Measurements from ENCODE around the gene ATP8A2. TPM values are rescaled to one million over a fixed set of nuclear protein-coding genes. Genes with fewer than 3 reads are reported as not detected.
"Not testable (repeated sequence)": the region's sequence is repeated elsewhere in the genome, so short reads cannot be mapped to it uniquely, and the experiment has no call there.

Gene ATP8A2
- total RNA-seq, 1 donor from 2014 or later, result 2.1 TPM

DNA sequence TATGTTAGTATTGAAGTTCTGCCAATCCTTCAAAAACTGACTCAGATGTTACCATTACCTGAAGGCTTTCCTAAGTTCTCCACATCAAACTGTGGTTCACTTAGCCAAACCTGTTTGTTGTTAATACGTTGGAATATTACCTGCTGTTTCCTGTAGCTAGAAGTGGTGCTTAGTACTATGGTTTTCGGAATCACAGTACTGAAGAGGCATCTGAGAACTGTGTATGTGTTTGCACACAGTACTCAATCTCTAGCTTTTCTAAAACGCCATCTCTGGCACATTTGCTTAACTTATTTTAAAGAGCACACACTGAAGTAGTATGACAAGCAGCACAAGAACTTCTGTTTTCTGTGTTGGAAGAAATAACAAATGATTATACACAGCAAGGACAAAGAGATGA is 431.9 kb downstream of the ATP8A2 start:
- Histone ChIP-seq H3K36me3 (ENCODE audit: control insufficient read depth in 3 of 3, insufficient read depth in 3 of 3, low read length in 3 of 3) (no peaks in the 10 kb centered on the region), H3K4me3 (ENCODE audit: low read length in 3 of 3) (no peak overlapping the region), H3K9me3 (ENCODE audit: control insufficient read depth in 3 of 3, low read length in 3 of 3) (no peaks in the 10 kb centered on the region), H3K27me3 (ENCODE audit: control insufficient read depth in 3 of 3, insufficient read depth in 3 of 3, low read length in 3 of 3) (no peaks in the 10 kb centered on the region), H3K4me1 (ENCODE audit: control insufficient read depth in 3 of 3, insufficient read depth in 3 of 3, low read length in 3 of 3) (peaks cover 4 to 8% (median 4%) of the 10 kb centered on the region in 3 donors), H3K27ac (ENCODE audit: low read depth, low read length) (no peak overlapping the region), H3K9ac (ENCODE audit: low read depth in 1 of 3, low read length in 3 of 3) (no peak overlapping the region)

DNA sequence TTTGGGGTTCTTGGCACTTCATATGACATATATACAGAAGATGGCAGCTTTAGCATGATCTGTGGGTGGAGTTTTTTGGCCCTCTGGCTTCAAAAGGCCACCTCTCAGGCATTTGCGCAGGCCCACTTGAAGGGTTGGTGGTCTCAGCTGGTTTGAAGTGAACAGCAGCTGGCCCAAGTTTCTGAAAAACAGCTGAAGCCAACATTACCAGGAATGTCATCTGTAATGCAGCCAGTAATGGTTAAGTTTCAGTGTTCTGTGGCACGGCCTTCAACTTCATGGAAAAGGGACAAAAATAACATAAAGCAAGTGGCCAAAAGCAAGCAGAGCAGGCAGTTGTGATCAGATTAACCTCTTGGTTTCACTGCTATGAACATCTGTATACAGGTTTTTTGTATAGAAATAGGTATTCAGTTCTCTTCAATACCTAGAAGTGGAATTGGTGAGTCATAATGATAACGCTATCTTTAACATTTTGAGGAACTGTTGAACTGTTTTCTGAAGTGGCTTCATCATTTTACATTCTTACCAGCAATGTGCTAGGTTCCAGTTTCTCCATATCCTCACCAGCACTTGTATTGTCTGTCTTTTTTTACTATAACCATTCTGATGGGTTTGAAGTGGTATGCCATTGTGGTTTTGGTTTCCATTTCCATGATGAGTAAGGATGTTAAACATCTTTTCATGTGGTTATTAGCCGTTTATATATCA is 434.6 kb downstream of the ATP8A2 start:
- H3K4me3 ChIP-seq (ENCODE audit: low read length in 3 of 3), result no peak overlapping the region
- H3K9ac ChIP-seq (ENCODE audit: low read depth in 1 of 3, low read length in 3 of 3), result no peak overlapping the region
- H3K27me3 ChIP-seq (ENCODE audit: control insufficient read depth in 3 of 3, insufficient read depth in 3 of 3, low read length in 3 of 3), result no peaks in the 10 kb centered on the region
- peaks cover 4 to 8% (median 4%) of the 10 kb centered on the region in 3 donors for H3K4me1 ChIP-seq (ENCODE audit: control insufficient read depth in 3 of 3, insufficient read depth in 3 of 3, low read length in 3 of 3)
- H3K9me3 ChIP-seq (ENCODE audit: control insufficient read depth in 3 of 3, low read length in 3 of 3), result no peaks in the 10 kb centered on the region
- no peaks in the 10 kb centered on the region for H3K36me3 ChIP-seq (ENCODE audit: control insufficient read depth in 3 of 3, insufficient read depth in 3 of 3, low read length in 3 of 3)
- no peak overlapping the region for H3K27ac ChIP-seq (ENCODE audit: low read depth, low read length)

DNA sequence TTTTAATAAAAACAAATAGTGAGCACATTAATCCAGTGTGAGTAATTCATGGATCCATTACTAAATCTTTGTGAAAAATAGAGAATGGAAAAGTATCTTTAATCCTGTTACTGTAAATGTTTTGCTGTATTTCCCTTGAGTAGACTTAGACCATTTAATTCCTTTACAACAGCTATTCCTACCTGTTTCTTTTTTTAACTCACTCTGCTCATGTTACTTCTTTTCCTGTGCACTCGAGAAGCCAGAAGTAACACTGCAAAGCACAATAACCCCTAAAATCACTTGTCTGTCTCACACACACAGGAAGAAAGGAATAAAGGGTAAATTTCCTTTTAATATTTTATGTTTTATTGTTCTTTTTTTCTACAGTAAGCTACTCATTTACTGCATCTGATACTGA is 435.8 kb downstream of the ATP8A2 start:
- Histone ChIP-seq H3K9me3 (ENCODE audit: control insufficient read depth in 3 of 3, low read length in 3 of 3) (peaks cover 0 to 2% (median 2%) of the 10 kb centered on the region in 3 donors), H3K27me3 (ENCODE audit: control insufficient read depth in 3 of 3, insufficient read depth in 3 of 3, low read length in 3 of 3) (no peaks in the 10 kb centered on the region), H3K9ac (ENCODE audit: low read depth in 1 of 3, low read length in 3 of 3) (peak overlapping the region in 1 of 3 donors; percentile 16), H3K36me3 (ENCODE audit: control insufficient read depth in 3 of 3, insufficient read depth in 3 of 3, low read length in 3 of 3) (no peaks in the 10 kb centered on the region), H3K27ac (ENCODE audit: low read depth, low read length) (no peak overlapping the region), H3K4me3 (ENCODE audit: low read length in 3 of 3) (peak overlapping the region in 2 of 3 donors; percentile 12 to 15), H3K4me1 (ENCODE audit: control insufficient read depth in 3 of 3, insufficient read depth in 3 of 3, low read length in 3 of 3) (peaks cover 4 to 8% (median 4%) of the 10 kb centered on the region in 3 donors)

DNA sequence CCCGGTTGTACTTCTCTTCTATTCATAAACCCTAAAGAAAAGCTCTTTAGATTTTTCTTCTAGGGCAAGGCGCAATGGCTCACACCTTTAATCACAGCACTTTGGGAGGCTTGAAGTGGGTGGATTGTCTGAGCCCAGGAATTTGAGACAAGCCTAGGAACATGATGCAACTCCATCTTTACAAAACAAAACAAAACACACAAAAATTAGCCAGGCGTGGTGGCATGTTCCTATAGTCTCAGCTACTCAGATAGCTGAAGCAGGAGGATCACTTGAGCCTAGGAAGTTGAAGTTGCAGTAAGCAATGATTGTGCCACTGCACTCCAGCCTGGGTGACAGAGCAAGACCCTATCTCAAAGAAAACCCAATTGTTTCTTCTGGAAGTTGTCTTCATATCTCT is 439.7 kb downstream of the ATP8A2 start:
- peaks cover 2 to 6% (median 4%) of the 10 kb centered on the region in 3 donors for H3K4me1 ChIP-seq (ENCODE audit: control insufficient read depth in 3 of 3, insufficient read depth in 3 of 3, low read length in 3 of 3)
- H3K9ac ChIP-seq (ENCODE audit: low read depth in 1 of 3, low read length in 3 of 3), result no peak overlapping the region
- no peak overlapping the region for H3K4me3 ChIP-seq (ENCODE audit: low read length in 3 of 3)
- no peaks in the 10 kb centered on the region for H3K27me3 ChIP-seq (ENCODE audit: control insufficient read depth in 3 of 3, insufficient read depth in 3 of 3, low read length in 3 of 3)
- peaks cover 0 to 2% (median 2%) of the 10 kb centered on the region in 3 donors for H3K9me3 ChIP-seq (ENCODE audit: control insufficient read depth in 3 of 3, low read length in 3 of 3)
- no peaks in the 10 kb centered on the region for H3K36me3 ChIP-seq (ENCODE audit: control insufficient read depth in 3 of 3, insufficient read depth in 3 of 3, low read length in 3 of 3)
- no peak overlapping the region for H3K27ac ChIP-seq (ENCODE audit: low read depth, low read length)

DNA sequence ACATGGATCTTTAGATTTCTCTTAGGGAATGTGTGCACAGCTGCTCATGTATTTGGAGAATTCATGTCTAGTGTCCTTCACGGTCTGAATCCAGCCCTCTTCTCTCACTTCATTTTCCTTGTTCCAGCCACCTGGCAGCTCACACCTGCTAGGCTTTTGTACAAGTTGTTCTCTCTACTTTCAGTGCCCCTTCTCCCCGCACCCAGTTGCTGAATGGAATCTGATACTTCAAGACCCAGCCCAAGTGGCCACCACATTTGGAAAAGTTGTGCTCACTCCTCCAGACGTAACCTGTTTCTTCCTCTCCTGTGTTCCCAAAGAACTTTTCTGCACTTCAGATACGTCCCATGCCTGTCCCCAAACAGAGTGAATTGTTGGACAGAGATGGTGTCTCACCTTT is 444.5 kb downstream of the ATP8A2 start:
- Histone ChIP-seq H3K36me3 (ENCODE audit: control insufficient read depth in 3 of 3, insufficient read depth in 3 of 3, low read length in 3 of 3) (no peaks in the 10 kb centered on the region), H3K9me3 (ENCODE audit: control insufficient read depth in 3 of 3, low read length in 3 of 3) (peaks cover 0 to 2% (median 2%) of the 10 kb centered on the region in 3 donors), H3K27ac (ENCODE audit: low read depth, low read length) (no peak overlapping the region), H3K4me3 (ENCODE audit: low read length in 3 of 3) (no peak overlapping the region), H3K4me1 (ENCODE audit: control insufficient read depth in 3 of 3, insufficient read depth in 3 of 3, low read length in 3 of 3) (peaks cover 0 to 3% (median 0%) of the 10 kb centered on the region in 3 donors), H3K9ac (ENCODE audit: low read depth in 1 of 3, low read length in 3 of 3) (no peak overlapping the region), H3K27me3 (ENCODE audit: control insufficient read depth in 3 of 3, insufficient read depth in 3 of 3, low read length in 3 of 3) (no peaks in the 10 kb centered on the region)

DNA sequence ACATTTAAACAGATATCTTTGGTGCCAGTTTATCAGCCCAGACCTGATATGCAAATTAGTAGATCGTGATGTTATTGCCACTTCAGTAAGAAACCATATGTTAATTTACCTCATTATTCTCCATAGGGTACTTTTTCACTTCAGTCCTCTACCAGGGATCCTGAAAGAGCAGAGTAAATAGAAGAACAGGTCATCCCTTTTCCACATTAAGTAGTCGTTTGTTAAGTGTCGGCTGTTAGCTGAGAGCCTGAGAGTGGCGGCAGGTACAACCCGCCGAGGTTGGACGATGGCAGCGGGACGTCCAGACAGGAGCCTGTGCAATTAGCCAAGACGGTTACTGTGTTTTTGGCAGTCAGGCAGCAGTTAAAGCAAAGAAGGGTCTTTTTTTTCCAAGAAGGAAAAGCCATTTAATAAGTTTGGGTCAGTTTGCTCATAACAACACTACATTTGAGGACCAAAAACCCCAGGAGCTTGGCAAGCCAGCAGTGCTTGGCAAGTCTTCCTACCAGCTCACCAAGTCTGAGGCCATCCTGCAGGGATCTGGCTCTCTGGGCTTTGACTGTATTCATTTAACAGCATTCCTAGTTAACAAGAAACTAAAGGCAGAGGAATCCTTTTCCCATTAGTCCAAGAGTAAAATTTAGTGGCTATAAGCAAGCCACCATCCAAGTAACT is 448.2 kb downstream of the ATP8A2 start:
- H3K27ac ChIP-seq (ENCODE audit: low read depth, low read length), result no peak overlapping the region
- H3K36me3 ChIP-seq (ENCODE audit: control insufficient read depth in 3 of 3, insufficient read depth in 3 of 3, low read length in 3 of 3), result no peaks in the 10 kb centered on the region
- H3K9ac ChIP-seq (ENCODE audit: low read depth in 1 of 3, low read length in 3 of 3), result no peak overlapping the region
- no peaks in the 10 kb centered on the region for H3K9me3 ChIP-seq (ENCODE audit: control insufficient read depth in 3 of 3, low read length in 3 of 3)
- H3K4me1 ChIP-seq (ENCODE audit: control insufficient read depth in 3 of 3, insufficient read depth in 3 of 3, low read length in 3 of 3), result peaks cover 0 to 3% (median 0%) of the 10 kb centered on the region in 3 donors
- H3K27me3 ChIP-seq (ENCODE audit: control insufficient read depth in 3 of 3, insufficient read depth in 3 of 3, low read length in 3 of 3), result no peaks in the 10 kb centered on the region
- H3K4me3 ChIP-seq (ENCODE audit: low read length in 3 of 3), result no peak overlapping the region

DNA sequence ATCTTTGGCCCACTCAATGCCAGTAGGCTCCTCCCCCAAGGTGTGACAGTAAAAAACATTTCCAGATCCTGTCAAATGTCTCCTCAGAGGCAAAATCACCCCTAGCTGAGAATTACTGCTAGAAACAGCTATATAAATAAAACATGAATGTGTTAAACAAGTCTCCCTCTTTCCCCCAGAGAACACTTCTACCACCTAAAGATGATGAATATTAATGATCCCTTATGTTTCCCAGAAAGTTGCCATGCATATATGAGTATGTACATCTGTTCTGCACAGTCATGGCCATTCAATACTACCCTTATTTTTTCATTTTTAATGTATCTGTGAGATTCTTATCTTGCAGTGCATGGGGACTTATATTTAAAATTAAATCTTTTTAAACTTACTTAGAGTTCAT is 450.0 kb downstream of the ATP8A2 start:
- no peaks in the 10 kb centered on the region for H3K4me1 ChIP-seq (ENCODE audit: control insufficient read depth in 3 of 3, insufficient read depth in 3 of 3, low read length in 3 of 3)
- H3K27ac ChIP-seq (ENCODE audit: low read depth, low read length), result no peak overlapping the region
- no peaks in the 10 kb centered on the region for H3K27me3 ChIP-seq (ENCODE audit: control insufficient read depth in 3 of 3, insufficient read depth in 3 of 3, low read length in 3 of 3)
- H3K4me3 ChIP-seq (ENCODE audit: low read length in 3 of 3), result no peak overlapping the region
- no peak overlapping the region for H3K9ac ChIP-seq (ENCODE audit: low read depth in 1 of 3, low read length in 3 of 3)
- H3K9me3 ChIP-seq (ENCODE audit: control insufficient read depth in 3 of 3, low read length in 3 of 3), result no peaks in the 10 kb centered on the region
- H3K36me3 ChIP-seq (ENCODE audit: control insufficient read depth in 3 of 3, insufficient read depth in 3 of 3, low read length in 3 of 3), result no peaks in the 10 kb centered on the region

DNA sequence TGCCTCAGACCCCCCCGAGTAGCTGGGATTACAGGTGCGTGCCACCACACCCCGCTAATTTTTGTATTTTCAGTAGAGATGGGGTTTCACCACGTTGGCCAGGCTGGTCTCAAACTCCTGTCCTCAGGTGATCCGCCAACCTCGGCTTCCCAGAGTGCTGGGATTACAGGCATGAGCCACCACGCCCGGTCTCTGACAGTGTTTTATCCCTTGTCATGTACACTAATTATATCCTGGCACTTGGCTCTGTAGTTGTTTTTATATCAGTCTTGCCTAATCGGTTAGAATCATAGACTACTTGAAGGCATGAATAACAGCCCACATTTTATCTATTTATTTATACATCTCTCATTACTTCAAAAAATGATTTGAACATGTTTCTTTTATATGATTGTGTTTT is 455.4 kb downstream of the ATP8A2 start:
- H3K9me3 ChIP-seq (ENCODE audit: control insufficient read depth in 3 of 3, low read length in 3 of 3); H3K9ac ChIP-seq (ENCODE audit: low read depth in 1 of 3, low read length in 3 of 3); H3K36me3 ChIP-seq (ENCODE audit: control insufficient read depth in 3 of 3, insufficient read depth in 3 of 3, low read length in 3 of 3); H3K27ac ChIP-seq (ENCODE audit: low read depth, low read length); H3K4me3 ChIP-seq (ENCODE audit: low read length in 3 of 3); H3K27me3 ChIP-seq (ENCODE audit: control insufficient read depth in 3 of 3, insufficient read depth in 3 of 3, low read length in 3 of 3); H3K4me1 ChIP-seq (ENCODE audit: control insufficient read depth in 3 of 3, insufficient read depth in 3 of 3, low read length in 3 of 3): not testable (repeated sequence)

DNA sequence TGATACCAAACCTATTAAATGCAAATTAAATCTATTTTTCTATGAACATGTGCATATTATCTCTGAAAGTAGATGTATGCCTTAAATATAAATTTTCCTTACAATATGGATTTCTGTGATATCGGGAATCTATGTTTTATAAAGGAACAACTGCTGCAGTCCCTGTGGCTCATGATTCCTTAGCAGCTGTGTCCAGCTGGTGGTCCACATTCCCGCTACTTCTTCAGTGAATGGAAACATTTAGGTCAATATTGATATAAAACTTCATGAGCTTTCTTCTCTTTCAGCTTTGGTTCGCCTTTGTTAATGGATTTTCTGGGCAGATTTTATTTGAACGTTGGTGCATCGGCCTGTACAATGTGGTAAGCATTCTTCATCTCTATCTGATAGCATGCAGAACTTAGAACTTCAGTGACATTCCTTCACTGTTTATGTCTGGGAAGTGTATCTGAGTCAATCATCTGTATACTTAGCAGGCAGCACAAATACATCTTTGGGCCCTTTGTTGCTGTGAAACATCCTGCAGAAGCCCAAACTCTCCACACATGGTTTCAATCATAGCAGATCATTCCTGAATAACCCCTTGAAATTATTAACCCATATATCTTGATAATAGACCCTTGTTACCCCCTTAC is 456.2 kb downstream of the ATP8A2 start:
- H3K27ac ChIP-seq (ENCODE audit: low read depth, low read length), result no peak overlapping the region
- no peaks in the 10 kb centered on the region for H3K36me3 ChIP-seq (ENCODE audit: control insufficient read depth in 3 of 3, insufficient read depth in 3 of 3, low read length in 3 of 3)
- H3K27me3 ChIP-seq (ENCODE audit: control insufficient read depth in 3 of 3, insufficient read depth in 3 of 3, low read length in 3 of 3), result no peaks in the 10 kb centered on the region
- H3K4me1 ChIP-seq (ENCODE audit: control insufficient read depth in 3 of 3, insufficient read depth in 3 of 3, low read length in 3 of 3), result peaks cover 0 to 5% (median 0%) of the 10 kb centered on the region in 3 donors
- H3K4me3 ChIP-seq (ENCODE audit: low read length in 3 of 3), result no peak overlapping the region
- no peak overlapping the region for H3K9ac ChIP-seq (ENCODE audit: low read depth in 1 of 3, low read length in 3 of 3)
- no peaks in the 10 kb centered on the region for H3K9me3 ChIP-seq (ENCODE audit: control insufficient read depth in 3 of 3, low read length in 3 of 3)

DNA sequence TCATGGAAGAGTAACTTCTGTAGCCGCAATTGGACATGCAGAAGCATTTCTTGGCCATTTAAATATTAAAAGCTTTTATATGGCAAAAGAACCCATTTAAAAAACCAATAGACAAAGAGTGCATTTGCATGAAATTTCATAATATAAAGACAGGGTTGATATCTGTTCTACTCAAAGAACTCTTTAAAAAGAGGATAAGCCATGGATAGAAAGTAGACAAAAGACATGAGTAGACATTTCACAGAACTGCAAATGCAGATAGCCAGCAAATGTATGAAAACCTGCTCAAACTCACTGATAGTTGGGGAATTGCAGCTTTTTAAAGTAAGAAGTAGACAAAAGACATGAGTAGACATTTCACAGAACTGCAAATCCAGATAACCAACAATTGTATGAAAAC is 462.0 kb downstream of the ATP8A2 start:
- H3K27ac ChIP-seq (ENCODE audit: low read depth, low read length), result no peak overlapping the region
- no peak overlapping the region for H3K4me3 ChIP-seq (ENCODE audit: low read length in 3 of 3)
- no peaks in the 10 kb centered on the region for H3K9me3 ChIP-seq (ENCODE audit: control insufficient read depth in 3 of 3, low read length in 3 of 3)
- H3K36me3 ChIP-seq (ENCODE audit: control insufficient read depth in 3 of 3, insufficient read depth in 3 of 3, low read length in 3 of 3), result no peaks in the 10 kb centered on the region
- no peaks in the 10 kb centered on the region for H3K27me3 ChIP-seq (ENCODE audit: control insufficient read depth in 3 of 3, insufficient read depth in 3 of 3, low read length in 3 of 3)
- peaks cover 0 to 5% (median 0%) of the 10 kb centered on the region in 3 donors for H3K4me1 ChIP-seq (ENCODE audit: control insufficient read depth in 3 of 3, insufficient read depth in 3 of 3, low read length in 3 of 3)
- H3K9ac ChIP-seq (ENCODE audit: low read depth in 1 of 3, low read length in 3 of 3), result no peak overlapping the region
